Measurements from ENCODE around the gene OBSCN. TPM values are rescaled to one million over a fixed set of nuclear protein-coding genes. Genes with fewer than 3 reads are reported as not detected.

Gene OBSCN
- total and polyA plus RNA-seq, 10 of the 15 experiments (the other 5 are each of a cell fraction or from before 2014, with no cell fraction given), result 0.01 to 0.36 (median 0.08) TPM; not detected in 2

GRCh38 chr1:228259951-228260350, 52.1 kb downstream of the OBSCN start:
- Histone ChIP-seq H2AFZ (ENCODE audit: control insufficient read depth, low read depth, low read length) (no peak overlapping the region), H3K4me1 (ENCODE audit: control insufficient read depth, insufficient read depth, low read length) (no peaks in the 10 kb centered on the region), H3K27ac (ENCODE audit: control insufficient read depth, insufficient read depth) (no peak overlapping the region), H3K4me3 (no peak overlapping the region), H3K79me2 (ENCODE audit: control insufficient read depth, insufficient read depth, low read length) (no peaks in the 10 kb centered on the region), H3K36me3 (ENCODE audit: control insufficient read depth in 2 of 2, insufficient read depth in 2 of 2, low read length in 1 of 2) (no peaks in the 10 kb centered on the region), H3K9me3 (replicated peaks; ENCODE audit: control insufficient read depth, insufficient read depth, low read length) (no peaks in the 10 kb centered on the region), H3K4me2 (ENCODE audit: control insufficient read depth, insufficient read depth) (no peak overlapping the region), H3K9ac (ENCODE audit: control insufficient read depth, insufficient read depth, low read length) (no peak overlapping the region), H4K20me1 (ENCODE audit: control insufficient read depth, insufficient read depth) (no peaks in the 10 kb centered on the region), H3K27me3 (replicated peaks in 1 of 2; ENCODE audit: control insufficient read depth in 2 of 2, insufficient read depth in 2 of 2, low read length in 1 of 2) (no peaks in the 10 kb centered on the region)
- ATAC-seq (no peak), DNase-seq (ENCODE audit: low read depth, low spot score) (no peak), FAIRE-seq (no peak)
- ChIA-PET RAD21 (ENCODE audit: unreplicated experiment) (no interaction called here), POLR2A (no interaction called here), CTCF (no interaction called here), SMC1A (ENCODE audit: uncharacterized antibody, unreplicated experiment) (no interaction called here)
- in situ Hi-C loops (cut with MboI) (no loop called here), intact Hi-C loops (cut with micrococcal nuclease; ENCODE audit: unreplicated experiment) (no loop called here)
- 20% methylated on average over 3 of the region's 3 CpGs for WGBS (ENCODE audit: insufficient coverage, insufficient replicate concordance, low lambda C conversion rate, missing lambda C conversion rate)
- BruUV-seq (replicated peaks), result no TSS peak
- TF ChIP-seq RBBP5 (conservative IDR thresholded peaks at IDR 0.05) (no peak), ZSCAN29 (IDR thresholded peaks at IDR 0.05) (no peak), SKIL (IDR thresholded peaks at IDR 0.05; ENCODE audit: low read depth, poor library complexity, severe bottlenecking) (no peak), MEF2B (IDR thresholded peaks at IDR 0.05; ENCODE audit: partially characterized antibody, poor library complexity, severe bottlenecking) (no peak), PRDM15 (CRISPR knock-in tag; IDR thresholded peaks at IDR 0.05) (no peak), NFYA (IDR thresholded peaks at IDR 0.05; ENCODE audit: borderline replicate concordance, low read depth, low read length) (no peak), CBFB (IDR thresholded peaks at IDR 0.05; ENCODE audit: low read depth) (no peak), CREM (IDR thresholded peaks at IDR 0.05; ENCODE audit: low read depth) (no peak), RELB (IDR thresholded peaks at IDR 0.05; ENCODE audit: low read depth) (no peak), SMC3 (IDR thresholded peaks at IDR 0.05; ENCODE audit: borderline replicate concordance, low read length) (no peak), PML (IDR thresholded peaks at IDR 0.05; ENCODE audit: low read length) (no peak), USF2 (IDR thresholded peaks at IDR 0.05; ENCODE audit: borderline replicate concordance, low read depth, low read length) (no peak), TARDBP (IDR thresholded peaks at IDR 0.05; ENCODE audit: borderline replicate concordance) (no peak), MXI1 (IDR thresholded peaks at IDR 0.05; ENCODE audit: low read depth, low read length) (no peak), HDAC2 (IDR thresholded peaks at IDR 0.05) (no peak), FOS (IDR thresholded peaks at IDR 0.05; ENCODE audit: borderline replicate concordance, extremely low read depth, insufficient read length) (no peak), HDAC6 (IDR thresholded peaks at IDR 0.05; ENCODE audit: unreplicated experiment) (no peak)
